ENCODE results near the gene KRTAP2-4. TPM values are rescaled to one million over a fixed set of nuclear protein-coding genes. Genes with fewer than 3 reads are reported as not detected.

Gene KRTAP2-4
- total and polyA plus RNA-seq, 7 donors = not detected

DNA sequence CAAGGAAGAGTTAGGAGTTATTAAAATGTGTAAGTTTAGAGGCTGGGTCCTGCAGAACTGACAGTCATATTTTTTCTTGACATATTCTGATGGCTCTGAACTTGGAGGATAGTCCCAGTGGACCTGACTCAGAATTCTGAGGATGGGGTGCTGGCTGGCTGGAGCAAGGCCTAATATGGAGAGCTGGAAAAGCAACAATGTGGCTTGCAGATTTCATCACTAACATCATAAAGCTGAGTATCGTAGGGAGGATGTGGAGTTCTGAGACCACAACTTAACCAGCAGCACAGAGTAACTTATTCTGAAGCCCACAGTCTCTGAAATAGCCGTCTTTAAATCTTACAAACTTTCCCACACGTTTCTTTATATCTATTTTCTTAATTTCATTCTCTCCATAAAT lies 41.0 kb downstream of the KRTAP2-4 start:
- H3K36me3 ChIP-seq = no peaks in the 10 kb centered on the region
- H3K4me3 ChIP-seq = no peak overlapping the region
- H3K27ac ChIP-seq = no peak overlapping the region
- DNase-seq = no peak
- H3K27me3 ChIP-seq = peaks cover 0 to 3% (median 0%) of the 10 kb centered on the region in 3 donors
- TF ChIP-seq POLR2AphosphoS5 (IDR thresholded peaks at IDR 0.05) (no peak), POLR2A (IDR thresholded peaks at IDR 0.05) (no peak), CTCF (IDR thresholded peaks at IDR 0.05) (no peak), EP300 (IDR thresholded peaks at IDR 0.05) (no peak)
- intact Hi-C loops (cut with DNase I) = no loop called here
- no peaks in the 10 kb centered on the region for H3K4me1 ChIP-seq
- no peaks in the 10 kb centered on the region for H3K9me3 ChIP-seq
- 84 to 93% methylated on average over 3 of the region's 3 CpGs for WGBS, 2 donors

GRCh38 chr17:41020336-41020735 lies 45.3 kb downstream of the KRTAP2-4 start:
- intact Hi-C loops (cut with DNase I) = no loop called here

DNA sequence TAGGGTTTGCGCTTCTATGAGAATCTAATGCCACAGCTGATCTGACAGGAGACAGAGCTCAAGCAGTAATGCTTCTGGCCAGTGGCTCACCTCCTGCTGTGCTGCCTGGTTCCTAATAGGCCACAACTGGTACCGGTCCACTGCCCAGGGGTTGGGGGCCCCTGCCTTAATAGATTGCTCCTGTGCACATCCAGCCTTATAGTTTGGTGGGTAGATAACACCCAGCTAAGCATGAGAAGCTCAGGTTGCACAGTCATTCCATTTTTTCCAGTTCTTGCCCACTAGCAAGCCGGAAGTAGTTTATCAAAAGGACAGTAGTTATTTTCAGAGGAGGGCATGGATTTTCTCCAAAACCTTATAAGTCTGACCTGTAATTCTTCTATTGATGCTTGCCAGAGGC lies 46.3 kb downstream of the KRTAP2-4 start:
- intact Hi-C loops (cut with DNase I) = no loop called here
- H3K4me1 ChIP-seq = no peaks in the 10 kb centered on the region
- no peak overlapping the region for H3K4me3 ChIP-seq
- no peak for TF ChIP-seq EP300 (IDR thresholded peaks at IDR 0.05)
- no peak for TF ChIP-seq POLR2A (IDR thresholded peaks at IDR 0.05)
- no peak for TF ChIP-seq POLR2AphosphoS5 (IDR thresholded peaks at IDR 0.05)
- TF ChIP-seq CTCF (IDR thresholded peaks at IDR 0.05) = no peak
- no peaks in the 10 kb centered on the region for H3K36me3 ChIP-seq
- WGBS, 2 donors = 97% methylated on average over 3 of the region's 3 CpGs
- no peaks in the 10 kb centered on the region for H3K27me3 ChIP-seq
- H3K9me3 ChIP-seq = no peaks in the 10 kb centered on the region
- DNase-seq = no peak
- no peak overlapping the region for H3K27ac ChIP-seq

More at GRCh38 chr17:41020336-41020735, 45.3 kb downstream of the KRTAP2-4 start:
- no peaks in the 10 kb centered on the region for H3K27me3 ChIP-seq
- no peak for TF ChIP-seq EP300 (IDR thresholded peaks at IDR 0.05)
- TF ChIP-seq CTCF (IDR thresholded peaks at IDR 0.05) = no peak
- no peak for TF ChIP-seq POLR2AphosphoS5 (IDR thresholded peaks at IDR 0.05)
- DNase-seq = no peak
- H3K36me3 ChIP-seq = no peaks in the 10 kb centered on the region
- no peaks in the 10 kb centered on the region for H3K9me3 ChIP-seq
- H3K4me1 ChIP-seq = no peaks in the 10 kb centered on the region
- H3K27ac ChIP-seq = no peak overlapping the region
- no peak overlapping the region for H3K4me3 ChIP-seq

GRCh38 chr17:41018541-41018940 lies 47.1 kb downstream of the KRTAP2-4 start:
- intact Hi-C loops (cut with DNase I) = no loop called here
- Histone ChIP-seq H3K4me3 (no peak overlapping the region), H3K36me3 (no peaks in the 10 kb centered on the region), H3K9me3 (no peaks in the 10 kb centered on the region), H3K4me1 (no peaks in the 10 kb centered on the region), H3K27me3 (no peaks in the 10 kb centered on the region), H3K27ac (no peak overlapping the region)
- no peak for DNase-seq
- TF ChIP-seq CTCF (IDR thresholded peaks at IDR 0.05) (no peak), POLR2A (IDR thresholded peaks at IDR 0.05) (no peak), POLR2AphosphoS5 (IDR thresholded peaks at IDR 0.05) (no peak), EP300 (IDR thresholded peaks at IDR 0.05) (no peak)
- 68 to 83% methylated on average over 3 of the region's 3 CpGs for WGBS, 2 donors

DNA sequence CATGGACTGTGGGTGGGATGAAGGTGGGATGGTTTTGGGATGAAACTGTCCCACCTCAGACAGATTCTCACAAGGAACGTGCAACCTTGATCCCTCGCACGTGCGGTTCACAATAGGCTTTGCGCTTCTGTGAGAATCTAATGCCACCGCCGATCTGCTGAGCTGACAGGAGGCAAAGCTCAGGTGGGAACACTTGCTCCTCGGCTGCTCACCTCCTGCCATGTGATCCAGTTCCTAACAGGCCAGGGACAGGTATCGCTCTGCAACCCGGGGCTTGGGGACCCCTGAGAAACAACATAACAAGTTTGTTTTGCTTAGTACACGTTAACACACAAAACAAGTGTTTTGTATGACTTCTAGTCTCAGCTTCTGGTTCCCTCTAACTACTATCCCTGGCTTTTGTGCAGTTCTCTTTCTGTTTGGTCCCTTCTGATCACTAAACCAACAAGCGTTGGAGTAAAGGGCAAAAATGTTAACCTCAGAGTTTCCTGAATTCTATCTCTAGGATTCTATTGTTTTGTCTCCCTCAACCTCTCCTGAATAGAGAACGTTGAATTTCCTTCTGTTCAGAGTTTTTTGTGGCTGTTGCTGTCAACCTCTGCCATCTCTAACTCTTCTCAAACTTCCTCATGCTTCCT lies 49.0 kb downstream of the KRTAP2-4 start:
- no peaks in the 10 kb centered on the region for H3K27me3 ChIP-seq
- TF ChIP-seq POLR2A (IDR thresholded peaks at IDR 0.05) (no peak), CTCF (IDR thresholded peaks at IDR 0.05) (no peak), EP300 (IDR thresholded peaks at IDR 0.05) (no peak)
- WGBS, 2 donors = 87 to 90% methylated on average over 13 of the region's 13 CpGs

More for the DNA sequence above, 49.0 kb downstream of the KRTAP2-4 start:
- no peak for DNase-seq
- Histone ChIP-seq H3K36me3 (no peaks in the 10 kb centered on the region), H3K4me1 (no peaks in the 10 kb centered on the region), H3K9me3 (no peaks in the 10 kb centered on the region), H3K4me3 (no peak overlapping the region), H3K27ac (no peak overlapping the region)
- intact Hi-C loops (cut with DNase I) = no loop called here

Measured in sigmoid colon (tissue), 7 donors.